Cardiac fibroblast (primary cell): ENCODE results near the gene SRC.

Experiments used
- DNase-seq, 2 donors: peaks; one replicate each; pipeline versions ENCODE4 v3.0.0 to v3.0.0-alpha.2; 2010; ENCODE audit warnings: low read depth in 2 of 2
- H3K4me3 ChIP-seq, 2 donors: replicated peaks in 1 of 2; 1 replicate in 1 of 2; 2 replicates in 1 of 2; pipeline ENCODE4 v1.5.1; 2011; ENCODE audit warnings: low read depth in 2 of 2, low read length in 2 of 2, mild to moderate bottlenecking in 2 of 2, moderate library complexity in 1 of 2
- CTCF ChIP-seq: IDR thresholded peaks from one replicate; pipeline ENCODE4 v1.5.1; 2011; ENCODE audit warnings: low read depth, mild to moderate bottlenecking, low read length, inconsistent platforms

SRC gene

GRCh38 chr20:37317994-37318640 is 27.8 kb upstream of the SRC start:
- no peak overlapping the region for H3K4me3 ChIP-seq
- no peak for TF ChIP-seq CTCF
- no peak for DNase-seq

GRCh38 chr20:37319151-37319671 is 26.7 kb upstream of the SRC start:
- no peak for TF ChIP-seq CTCF
- no peak for DNase-seq
- no peak overlapping the region for H3K4me3 ChIP-seq

- peak; percentile 74 to 89 for DNase-seq
- no peak for TF ChIP-seq CTCF
Measured at GRCh38 chr20:37323985-37324384, 22.0 kb upstream of the SRC start.

GRCh38 chr20:37325206-37325605 is 20.7 kb upstream of the SRC start:
- TF ChIP-seq CTCF: no peak
- no peak for DNase-seq
- no peak overlapping the region for H3K4me3 ChIP-seq

More at GRCh38 chr20:37323985-37324384, 22.0 kb upstream of the SRC start:
- no peak overlapping the region for H3K4me3 ChIP-seq

- DNase-seq: no peak
- no peak overlapping the region for H3K4me3 ChIP-seq
- no peak for TF ChIP-seq CTCF
Measured at GRCh38 chr20:37326666-37327065, 19.3 kb upstream of the SRC start.

- H3K4me3 ChIP-seq: no peak overlapping the region
Measured at GRCh38 chr20:37327748-37328147, 18.2 kb upstream of the SRC start.

More at GRCh38 chr20:37327748-37328147, 18.2 kb upstream of the SRC start:
- peak; percentile 41 to 93 for DNase-seq
- TF ChIP-seq CTCF: no peak
